ENCODE results near the gene UGT1A8. TPM values are rescaled to one million over a fixed set of nuclear protein-coding genes. Genes with fewer than 3 reads are reported as not detected.

Gene UGT1A8
- 0.17 TPM in 1 of 2 replicates, not detected in the other for total RNA-seq

DNA sequence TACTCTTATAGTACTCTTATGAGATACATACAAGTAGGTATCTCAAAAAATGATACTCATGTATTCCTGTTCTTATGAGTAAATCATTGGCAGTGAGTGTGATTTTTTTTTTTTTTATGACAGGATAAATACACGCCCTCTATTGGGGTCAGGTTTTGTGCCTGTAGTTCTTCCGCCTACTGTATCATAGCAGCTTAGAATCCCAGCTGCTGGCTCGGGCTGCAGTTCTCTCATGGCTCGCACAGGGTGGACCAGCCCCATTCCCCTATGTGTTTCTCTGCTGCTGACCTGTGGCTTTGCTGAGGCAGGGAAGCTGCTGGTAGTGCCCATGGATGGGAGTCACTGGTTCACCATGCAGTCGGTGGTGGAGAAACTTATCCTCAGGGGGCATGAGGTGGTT is at the start of gene UGT1A8:
Gene UGT1A8, plus strand, starts transcription at position 158 of the 400 bp plus-strand sequence. Its CDS starts 75 bp downstream, at position 233.

DNA sequence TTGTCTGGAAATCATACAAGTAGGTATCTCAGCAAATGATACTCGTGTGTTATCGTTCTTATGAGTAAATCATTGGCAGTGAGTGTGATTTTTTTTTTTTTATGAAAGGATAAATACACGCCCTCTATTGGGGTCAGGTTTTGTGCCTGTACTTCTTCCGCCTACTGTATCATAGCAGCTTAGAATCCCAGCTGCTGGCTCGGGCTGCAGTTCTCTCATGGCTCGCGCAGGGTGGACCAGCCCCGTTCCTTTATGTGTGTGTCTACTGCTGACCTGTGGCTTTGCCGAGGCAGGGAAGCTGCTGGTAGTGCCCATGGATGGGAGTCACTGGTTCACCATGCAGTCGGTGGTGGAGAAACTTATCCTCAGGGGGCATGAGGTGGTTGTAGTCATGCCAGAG is 18.9 kb downstream of the UGT1A8 start, which contains the start of gene UGT1A10:
Gene UGT1A10, plus strand, starts transcription at position 143 of the 400 bp plus-strand sequence. Its CDS starts 75 bp downstream, at position 218.

DNA sequence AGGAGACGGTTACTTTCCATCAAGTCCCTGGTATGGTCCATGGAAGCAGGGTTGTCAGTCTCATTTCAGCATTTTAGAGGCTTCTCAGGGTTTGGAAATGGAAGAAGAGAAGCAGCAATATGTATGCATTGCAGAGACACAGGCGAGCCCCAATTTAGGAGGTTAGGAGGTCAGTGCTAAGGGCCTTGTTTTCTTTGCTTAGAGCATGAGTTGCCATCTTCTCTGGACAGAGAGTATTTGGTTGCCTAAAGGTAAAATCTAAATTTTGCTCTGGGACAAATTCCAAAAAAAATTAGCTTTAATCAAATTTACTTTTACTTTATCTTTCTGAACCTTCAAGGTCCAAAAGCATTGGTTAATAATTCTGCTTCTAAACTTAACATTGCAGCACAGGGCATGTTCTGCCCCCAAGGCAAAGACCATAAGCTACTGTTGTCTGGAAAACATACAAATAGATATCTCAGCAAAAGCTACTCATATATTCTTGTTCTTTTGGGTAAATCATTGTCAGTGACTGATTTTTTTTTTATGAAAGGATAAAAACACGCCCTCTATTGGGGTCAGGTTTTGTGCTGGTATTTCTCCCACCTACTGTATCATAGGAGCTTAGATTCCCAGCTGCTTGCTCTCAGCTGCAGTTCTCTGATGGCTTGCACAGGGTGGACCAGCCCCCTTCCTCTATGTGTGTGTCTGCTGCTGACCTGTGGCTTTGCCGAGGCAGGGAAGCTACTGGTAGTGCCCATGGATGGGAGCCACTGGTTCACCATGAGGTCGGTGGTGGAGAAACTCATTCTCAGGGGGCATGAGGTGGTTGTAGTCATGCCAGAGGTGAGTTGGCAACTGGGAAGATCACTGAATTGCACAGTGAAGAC is 54.1 kb downstream of the UGT1A8 start, which contains the start of gene UGT1A9:
Gene UGT1A9, plus strand, starts transcription at position 609 of the 872 bp plus-strand sequence. Its CDS starts 37 bp downstream, at position 646.

DNA sequence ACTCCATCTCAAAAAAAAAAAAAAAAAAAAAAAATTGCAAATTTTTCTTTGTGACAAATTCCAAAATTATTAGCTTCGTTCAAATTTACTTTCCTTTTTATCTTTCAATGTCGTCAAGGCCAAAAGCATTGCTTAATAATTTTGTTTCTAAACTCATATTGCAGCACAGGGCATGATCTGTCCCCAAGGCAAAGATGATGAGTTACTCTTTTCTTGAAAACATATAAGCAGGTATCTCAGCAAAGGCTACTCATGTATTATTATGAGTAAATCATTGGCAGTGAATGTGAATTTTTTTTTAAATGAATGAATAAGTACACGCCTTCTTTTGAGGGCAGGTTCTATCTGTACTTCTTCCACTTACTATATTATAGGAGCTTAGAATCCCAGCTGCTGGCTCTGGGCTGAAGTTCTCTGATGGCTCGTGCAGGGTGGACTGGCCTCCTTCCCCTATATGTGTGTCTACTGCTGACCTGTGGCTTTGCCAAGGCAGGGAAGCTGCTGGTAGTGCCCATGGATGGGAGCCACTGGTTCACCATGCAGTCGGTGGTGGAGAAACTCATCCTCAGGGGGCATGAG is 64.2 kb downstream of the UGT1A8 start, which contains the start of gene UGT1A7:
Gene UGT1A7, plus strand, starts transcription at position 381 of the 579 bp plus-strand sequence. Its CDS starts 37 bp downstream, at position 418.

DNA sequence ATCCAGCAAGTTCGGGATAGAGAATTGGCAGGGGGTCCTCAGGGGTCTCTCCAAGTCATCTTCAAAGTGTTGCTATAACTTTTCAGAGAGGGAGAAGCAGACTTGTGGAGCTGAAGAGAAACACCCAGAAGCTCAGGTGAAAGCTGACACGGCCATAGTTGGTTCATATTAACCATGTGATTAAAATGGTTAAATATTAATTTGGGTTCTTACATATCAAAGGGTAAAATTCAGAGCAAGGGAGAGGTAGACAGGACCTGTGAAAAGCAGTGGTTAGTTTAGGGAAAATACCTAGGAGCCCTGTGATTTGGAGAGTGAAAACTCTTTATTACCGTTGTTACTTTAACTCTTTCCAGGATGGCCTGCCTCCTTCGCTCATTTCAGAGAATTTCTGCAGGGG is 75.2 kb downstream of the UGT1A8 start, which contains the start of gene UGT1A6:
Gene UGT1A6, plus strand, starts transcription at position 243 of the 400 bp plus-strand sequence. Its CDS starts 115 bp downstream, at position 358.

DNA sequence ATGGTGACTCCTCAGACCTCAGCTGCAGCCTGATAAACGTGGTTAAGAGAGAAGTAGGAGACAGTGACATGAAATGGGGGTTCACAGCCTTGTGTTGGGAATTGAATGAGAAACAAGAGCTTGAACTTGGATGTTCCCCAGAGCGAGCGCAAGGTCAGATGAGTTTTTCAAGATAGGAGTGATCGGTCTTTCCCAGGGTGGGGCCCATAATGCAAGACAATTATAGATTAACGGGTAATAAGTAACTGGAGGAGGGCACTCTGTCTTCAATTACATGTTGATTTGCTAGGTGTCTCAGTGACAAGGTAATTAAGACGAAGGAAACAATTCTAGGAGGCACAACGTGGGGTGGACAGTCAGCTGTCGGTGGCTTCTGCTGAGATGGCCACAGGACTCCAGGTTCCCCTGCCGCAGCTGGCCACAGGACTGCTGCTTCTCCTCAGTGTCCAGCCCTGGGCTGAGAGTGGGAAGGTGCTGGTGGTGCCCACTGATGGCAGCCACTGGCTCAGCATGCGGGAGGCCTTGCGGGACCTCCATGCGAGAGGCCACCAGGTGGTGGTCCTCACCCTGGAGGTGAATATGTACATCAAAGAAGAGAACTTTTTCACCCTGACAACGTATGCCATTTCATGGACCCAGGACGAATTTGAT is 95.3 kb downstream of the UGT1A8 start, which contains the start of gene UGT1A5:
Gene UGT1A5, plus strand, starts transcription at position 297 of the 651 bp plus-strand sequence. Its CDS starts 85 bp downstream, at position 382.

DNA sequence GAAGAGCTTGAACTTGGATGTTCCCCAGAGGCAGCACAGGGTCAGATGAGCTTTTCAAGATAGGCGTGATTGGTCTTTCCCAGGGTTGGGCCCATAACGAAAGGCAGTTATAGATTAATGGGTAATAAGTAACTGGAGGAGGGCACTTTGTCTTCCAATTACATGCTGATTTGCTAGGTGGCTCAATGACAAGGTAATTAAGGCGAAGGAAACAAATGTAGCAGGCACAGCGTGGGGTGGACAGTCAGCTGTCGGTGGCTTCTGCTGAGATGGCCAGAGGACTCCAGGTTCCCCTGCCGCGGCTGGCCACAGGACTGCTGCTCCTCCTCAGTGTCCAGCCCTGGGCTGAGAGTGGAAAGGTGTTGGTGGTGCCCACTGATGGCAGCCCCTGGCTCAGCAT is 101.1 kb downstream of the UGT1A8 start, which contains the start of gene UGT1A4:
Gene UGT1A4, plus strand, starts transcription at position 185 of the 400 bp plus-strand sequence. Its CDS starts 85 bp downstream, at position 270.

DNA sequence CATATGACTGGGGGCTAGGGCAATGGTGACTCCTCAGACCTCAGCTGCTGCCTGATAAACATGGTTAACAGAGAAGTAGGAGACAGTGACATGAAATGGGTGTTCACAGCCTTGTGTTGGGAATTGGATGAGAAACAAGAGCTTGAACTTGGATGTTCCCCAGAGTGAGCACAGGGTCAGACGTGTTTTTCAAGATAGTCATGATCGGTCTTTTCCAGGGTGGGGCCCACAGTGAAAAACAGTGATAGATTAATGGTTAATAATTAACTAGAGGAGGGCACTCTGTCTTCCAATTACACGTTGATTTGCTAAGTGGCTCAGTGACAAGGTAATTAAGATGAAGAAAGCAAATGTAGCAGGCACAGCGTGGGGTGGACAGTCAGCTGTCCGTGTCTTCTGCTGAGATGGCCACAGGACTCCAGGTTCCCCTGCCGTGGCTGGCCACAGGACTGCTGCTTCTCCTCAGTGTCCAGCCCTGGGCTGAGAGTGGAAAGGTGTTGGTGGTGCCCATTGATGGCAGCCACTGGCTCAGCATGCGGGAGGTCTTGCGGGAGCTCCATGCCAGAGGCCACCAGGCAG is 111.4 kb downstream of the UGT1A8 start, which contains the start of gene UGT1A3:
Gene UGT1A3, plus strand, starts transcription at position 320 of the 579 bp plus-strand sequence. Its CDS starts 85 bp downstream, at position 405.

DNA sequence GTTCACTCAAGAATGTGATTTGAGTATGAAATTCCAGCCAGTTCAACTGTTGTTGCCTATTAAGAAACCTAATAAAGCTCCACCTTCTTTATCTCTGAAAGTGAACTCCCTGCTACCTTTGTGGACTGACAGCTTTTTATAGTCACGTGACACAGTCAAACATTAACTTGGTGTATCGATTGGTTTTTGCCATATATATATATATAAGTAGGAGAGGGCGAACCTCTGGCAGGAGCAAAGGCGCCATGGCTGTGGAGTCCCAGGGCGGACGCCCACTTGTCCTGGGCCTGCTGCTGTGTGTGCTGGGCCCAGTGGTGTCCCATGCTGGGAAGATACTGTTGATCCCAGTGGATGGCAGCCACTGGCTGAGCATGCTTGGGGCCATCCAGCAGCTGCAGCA is 142.6 kb downstream of the UGT1A8 start, which contains the start of gene UGT1A1:
Gene UGT1A1, plus strand, starts transcription at position 228 of the 400 bp plus-strand sequence. Its CDS starts 18 bp downstream, at position 246.

DNA sequence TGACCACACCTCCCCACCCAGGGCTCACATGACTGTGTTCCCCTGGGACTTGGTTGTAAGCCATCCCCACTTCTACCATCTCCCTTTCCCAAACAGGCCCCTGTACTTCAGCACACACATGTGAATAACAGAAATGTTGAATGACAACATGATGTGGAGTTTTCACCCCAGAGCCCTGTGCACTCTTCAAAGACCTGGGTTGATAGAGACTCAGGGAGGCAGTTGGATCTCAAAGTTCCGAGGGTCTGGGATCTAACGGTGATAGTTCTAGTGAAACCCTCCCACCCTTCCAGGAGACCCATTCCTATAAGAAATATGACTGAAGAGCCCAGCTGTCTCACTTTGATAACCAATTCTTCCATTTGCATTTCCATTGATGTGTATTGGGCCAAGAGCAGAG is 160.6 kb downstream of the UGT1A8 start, which contains the start of gene MROH2A:
Gene MROH2A, plus strand, starts transcription at position 301 of the 400 bp plus-strand sequence. CDS start 1,029 bp downstream, outside the sequence.

Other genes with a start within 250 kb of the UGT1A8 start
- gene USP40, start 50.9 kb upstream of the UGT1A8 start, total RNA-seq: 36.9 and 38.5 TPM in 2 replicates
- gene UGT1A10, start 18.8 kb downstream of the UGT1A8 start, total RNA-seq: 0.10 and 0.13 TPM in 2 replicates
- not detected in 2 replicates for gene UGT1A9, start 54.3 kb downstream of the UGT1A8 start, total RNA-seq
- gene UGT1A7, start 64.3 kb downstream of the UGT1A8 start, total RNA-seq: 0.07 and 0.96 TPM in 2 replicates
- gene UGT1A6, start 75.3 kb downstream of the UGT1A8 start, total RNA-seq: 0.10 TPM in 1 of 2 replicates, not detected in the other
- gene UGT1A5, start 95.3 kb downstream of the UGT1A8 start, total RNA-seq: not detected in 2 replicates
- gene UGT1A4, start 101.1 kb downstream of the UGT1A8 start, total RNA-seq: not detected in 2 replicates
- not detected in 2 replicates for gene UGT1A3, start 111.4 kb downstream of the UGT1A8 start, total RNA-seq
- 0.07 TPM in 1 of 2 replicates, not detected in the other for gene UGT1A1, start 142.6 kb downstream of the UGT1A8 start, total RNA-seq
- gene MROH2A, start 160.7 kb downstream of the UGT1A8 start, total RNA-seq: not detected in 2 replicates
- gene HJURP, start 236.9 kb downstream of the UGT1A8 start, total RNA-seq: 2.6 and 5.2 TPM in 2 replicates

Measured in smooth muscle cell of the pulmonary artery (primary cell).